GM12872 (cell line): ENCODE results near the gene FOXA2.

Source experiments
- CTCF ChIP-seq: IDR thresholded peaks from 3 replicates; pipeline ENCODE4 v1.5.1; 2011; ENCODE audit warnings: low read depth, mild to moderate bottlenecking, low read length, moderate library complexity; ENCODE audit not compliant: insufficient read depth

Gene FOXA2

GRCh38 chr20:22584522-22584921 is at the start of gene FOXA2:
Gene FOXA2 (minus strand): TSS chr20:22584572. CDS start chr20:22584278, 294 bp downstream.
- TF ChIP-seq CTCF: no peak

DNA sequence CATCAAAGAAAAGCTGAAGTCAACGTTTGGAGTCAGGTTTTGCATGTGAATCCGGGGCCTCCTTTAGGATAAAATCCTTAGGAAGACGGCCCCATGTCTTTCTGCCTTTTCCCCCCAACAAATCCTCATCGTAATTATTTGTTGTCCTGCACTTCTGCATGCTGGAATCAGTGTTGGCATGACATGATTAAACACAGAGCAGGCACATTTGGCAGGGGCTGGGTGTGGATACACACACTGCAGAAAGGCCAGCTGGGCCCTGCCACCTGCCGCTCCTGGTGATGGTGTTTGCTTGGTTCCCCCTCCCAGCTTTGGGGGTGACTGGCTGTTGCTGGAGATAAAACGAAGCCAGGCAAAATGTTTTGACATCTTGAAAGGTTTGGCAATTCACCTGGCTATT is 46.3 kb upstream of the FOXA2 start:
- TF ChIP-seq CTCF: no peak

GRCh38 chr20:22629927-22630326 is 45.6 kb upstream of the FOXA2 start:
- TF ChIP-seq CTCF: no peak

DNA sequence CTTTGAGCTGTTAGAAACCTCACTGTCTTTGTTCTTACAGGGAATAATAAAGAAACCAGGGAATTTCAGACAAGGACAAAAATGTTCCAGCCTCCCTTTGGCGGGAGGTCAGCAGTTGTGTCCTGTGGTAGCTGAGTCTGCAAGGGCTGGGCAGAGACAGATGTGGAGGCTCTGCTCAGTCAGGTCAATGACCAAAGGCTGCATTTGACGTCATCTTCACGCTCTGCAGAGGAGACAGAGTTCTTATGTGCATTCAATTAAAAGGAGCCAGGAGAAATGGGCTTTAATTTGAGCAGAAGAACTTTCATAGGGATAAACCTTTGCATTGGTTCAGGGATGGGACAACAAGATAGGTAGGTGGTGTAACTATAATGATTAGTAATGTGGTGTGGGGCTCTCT is 45.1 kb upstream of the FOXA2 start:
- no peak for TF ChIP-seq CTCF

- no peak for TF ChIP-seq CTCF
These were observed 42.1 kb upstream of the FOXA2 start for GRCh38 chr20:22626496-22626895.

- TF ChIP-seq CTCF: no peak
These were observed 38.8 kb upstream of the FOXA2 start for GRCh38 chr20:22623211-22623610.

DNA sequence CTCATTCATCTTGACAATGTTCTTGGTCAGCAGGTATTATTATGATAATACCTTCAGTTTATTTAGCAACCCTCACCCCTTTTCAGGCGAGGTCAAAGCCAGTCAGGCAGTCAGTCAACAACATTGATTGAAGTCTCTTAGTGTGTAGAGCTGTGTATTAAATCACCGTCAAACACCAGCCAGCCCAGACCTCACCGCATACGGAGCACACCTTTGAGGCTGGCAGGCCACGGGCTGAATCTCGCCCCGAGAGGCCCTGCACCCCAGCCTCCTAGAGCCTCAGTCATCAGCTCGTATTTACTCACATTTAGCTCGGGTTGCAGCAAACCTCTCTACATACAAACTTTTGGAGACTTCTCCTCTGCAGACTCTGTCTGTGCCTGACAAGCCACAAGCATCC is 36.0 kb upstream of the FOXA2 start:
- no peak for TF ChIP-seq CTCF

DNA sequence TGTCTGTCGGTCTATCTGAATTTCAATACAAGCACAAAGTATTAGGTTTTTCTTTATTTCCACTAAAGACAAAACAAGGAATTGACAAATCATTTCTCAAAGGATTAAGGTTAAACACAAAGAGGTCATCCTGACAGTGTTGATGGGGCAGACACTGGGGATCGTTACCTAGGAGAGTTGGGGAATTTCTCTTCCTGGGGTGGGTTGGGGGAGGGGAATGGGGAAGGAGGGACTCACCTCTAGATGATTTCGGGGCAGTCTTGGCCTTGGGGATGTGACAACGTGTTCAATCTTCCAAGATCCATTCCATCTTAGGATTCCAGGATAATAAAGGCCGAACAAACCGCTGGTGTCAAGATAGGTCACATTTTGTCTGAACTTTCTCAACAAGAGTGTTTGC is 35.4 kb upstream of the FOXA2 start:
- no peak for TF ChIP-seq CTCF
